HCT116 (cell line): ENCODE data around the gene CD63. TPM values are rescaled to one million over a fixed set of nuclear protein-coding genes. Genes with fewer than 3 reads are reported as not detected.

Source experiments
- ATAC-seq: fragments of 200-7000 bp; cut with Tn5 transposase; 2 replicates; pipeline ENCODE4 v1.9.1; 2020; ENCODE audit warnings: mild to moderate bottlenecking, moderate library complexity
- BruUV-seq: library from RNA; stranded (reverse); fragments of 400-500 nt; replicated peaks from 2 replicates; lab custom pipeline; 2021; lab: Mats Ljungman, UMichigan
- CTCF ChIA-PET: fragments of 300-600 bp; sonication (Branson Sonifier 250); formaldehyde crosslinking; loops from one replicate; lab custom pipeline; 2021; ENCODE audit warnings: antibody characterized with exemption; lab: Charles Lee
- POLR2A ChIA-PET: fragments of 300-600, 350-600 bp; sonication (Branson Sonifier 250); formaldehyde crosslinking; loops from one replicate; lab custom pipeline; 2021; ENCODE audit warnings: antibody characterized with exemption; lab: Charles Lee
- RAD21 ChIA-PET, 2 experiments: fragments of 300-600 bp; sonication (Branson Sonifier 250); formaldehyde crosslinking; loops; one replicate each; lab custom pipeline; 2023; ENCODE audit warnings: low total read pairs in 2 of 2; ENCODE audit not compliant: uncharacterized antibody in 2 of 2, unreplicated experiment in 2 of 2, low non-redundant PET in 1 of 2; lab: Charles Lee
- DNase-seq: peaks from one replicate; pipeline ENCODE4 v3.0.0-alpha.2; 2010; ENCODE audit warnings: low read depth, low spot score
- H2AFZ ChIP-seq: fragments of 200-600 bp; shearing (Covaris generic), sonication (generic); 2 replicates; pipeline ENCODE4 v1.6.1; 2017; ENCODE audit warnings: low read depth, mixed run types, mixed read lengths, antibody characterized with exemption, low read length; ENCODE audit not compliant: poor library complexity, severe bottlenecking
- H3K27ac ChIP-seq: 2 replicates; pipeline ENCODE4 v1.5.1; 2012; ENCODE audit warnings: low read depth, low read length
- H3K27me3 ChIP-seq: fragments of 200-600 bp; sonication (generic); 2 replicates; pipeline ENCODE4 v1.6.1; 2016; ENCODE audit warnings: mixed run types, low read length, mixed read lengths; ENCODE audit not compliant: insufficient read depth
- H3K36me3 ChIP-seq, 2 experiments: fragments of 200-500 bp in 1 of 2; fragments of 200-600 bp in 1 of 2; sonication (Bioruptor generic) in 1 of 2; sonication (generic) in 1 of 2; 2 replicates each; pipeline versions ENCODE4 v1.5.1 to v1.6.1; 2014 to 2016; ENCODE audit warnings: low read length in 2 of 2, inconsistent platforms in 1 of 2, mixed read lengths in 1 of 2, mixed run types in 1 of 2; ENCODE audit not compliant: insufficient read depth in 2 of 2, control insufficient read depth in 1 of 2
- H3K4me1 ChIP-seq, 2 experiments: fragments of 200-600 bp in 1 of 2; sonication (generic) in 1 of 2; 2 replicates each; pipeline versions ENCODE4 v1.5.1 to v1.6.1; 2012 to 2017; ENCODE audit warnings: low read length in 2 of 2, inconsistent platforms in 1 of 2, mild to moderate bottlenecking in 1 of 2, mixed read lengths in 1 of 2, mixed run types in 1 of 2, moderate library complexity in 1 of 2; ENCODE audit not compliant: insufficient read depth in 2 of 2, control insufficient read depth in 1 of 2
- H3K4me2 ChIP-seq: fragments of 200-600 bp; sonication (generic); 2 replicates; pipeline ENCODE4 v1.6.1; 2017; ENCODE audit warnings: mixed run types, low read length, mixed read lengths
- H3K4me3 ChIP-seq, 2 experiments: fragments of 200-600 bp in 1 of 2; sonication (generic) in 1 of 2; replicated peaks in 1 of 2; 2 replicates each; pipeline ENCODE4 v1.5.1; 2011 to 2016; ENCODE audit warnings: low read length in 2 of 2, control low read depth in 1 of 2, low read depth in 1 of 2, mild to moderate bottlenecking in 1 of 2, mixed read lengths in 1 of 2, mixed run types in 1 of 2
- H3K79me2 ChIP-seq: fragments of 200-600 bp; sonication (generic); 2 replicates; pipeline ENCODE4 v1.6.1; 2017; ENCODE audit warnings: mild to moderate bottlenecking, mixed run types, low read length, moderate library complexity, mixed read lengths; ENCODE audit not compliant: insufficient read depth
- H3K9ac ChIP-seq: fragments of 200-600 bp; sonication (generic); 2 replicates; pipeline ENCODE4 v1.6.1; 2016; ENCODE audit warnings: low read length, mixed read lengths
- H3K9me2 ChIP-seq: fragments of 200-600 bp; sonication (generic), shearing (Covaris generic); 2 replicates; pipeline ENCODE4 v1.6.1; 2017; ENCODE audit warnings: mixed run types, mild to moderate bottlenecking, moderate library complexity; ENCODE audit not compliant: insufficient read depth
- H3K9me3 ChIP-seq, 2 experiments: fragments of 200-500 bp in 1 of 2; fragments of 200-600 bp in 1 of 2; sonication (Bioruptor generic) in 1 of 2; sonication (generic) in 1 of 2; 2 replicates each; pipeline ENCODE4 v1.6.1; 2014 to 2017; ENCODE audit warnings: low read length in 2 of 2, mixed read lengths in 2 of 2, inconsistent platforms in 1 of 2, low read depth in 1 of 2, mild to moderate bottlenecking in 1 of 2, mixed run types in 1 of 2, moderate library complexity in 1 of 2; ENCODE audit not compliant: control insufficient read depth in 1 of 2, insufficient read depth in 1 of 2
- H4K20me1 ChIP-seq: fragments of 200-600 bp; sonication (generic), shearing (Covaris generic); 2 replicates; pipeline ENCODE4 v1.6.1; 2017; ENCODE audit warnings: mixed run types, mild to moderate bottlenecking, moderate library complexity; ENCODE audit not compliant: insufficient read depth
- CEBPB ChIP-seq: IDR thresholded peaks from 2 replicates; pipeline ENCODE4 v1.6.1; 2012; ENCODE audit warnings: low read depth
- EGR1 ChIP-seq: IDR thresholded peaks from 2 replicates; pipeline ENCODE4 v1.6.1; 2012; ENCODE audit warnings: low read depth
- EZH2phosphoT487 ChIP-seq: fragments of 200-600 bp; IDR thresholded peaks from 2 replicates; pipeline ENCODE4 v1.6.1; 2018; ENCODE audit warnings: antibody characterized with exemption, borderline replicate concordance
- JUND ChIP-seq: IDR thresholded peaks from 2 replicates; pipeline ENCODE4 v1.6.1; 2012
- MAX ChIP-seq: IDR thresholded peaks from 2 replicates; pipeline ENCODE4 v1.6.1; 2012
- POLR2AphosphoS5 ChIP-seq: IDR thresholded peaks from 2 replicates; pipeline ENCODE4 v1.6.1; 2011; ENCODE audit warnings: mild to moderate bottlenecking, low read depth, low read length, moderate library complexity
- RAD21 ChIP-seq: IDR thresholded peaks from 2 replicates; pipeline ENCODE4 v1.6.1; 2012; ENCODE audit warnings: low read depth, mild to moderate bottlenecking
- SP1 ChIP-seq: IDR thresholded peaks from 2 replicates; pipeline ENCODE4 v1.6.1; 2012; ENCODE audit warnings: low read depth
- TCF7L2 ChIP-seq: IDR thresholded peaks from 2 replicates; pipeline ENCODE4 v1.7.0; 2011; ENCODE audit warnings: borderline replicate concordance, inconsistent platforms; ENCODE audit not compliant: insufficient read depth, insufficient read length; ENCODE audit errors: extremely low read depth
- ZFX ChIP-seq: fragments of 450-650 bp; IDR thresholded peaks from 2 replicates; pipeline ENCODE4 v1.6.1; 2017
- intact Hi-C: fragments of 100-400 bp; cut with micrococcal nuclease; formaldehyde crosslinking; loops from 2 replicates; pipeline ENCODE4 v1.10.0; 2022
- total RNA-seq: library from RNA; stranded (reverse); gene quantifications from one replicate; pipeline ENCODE4 v1.2.1, GENCODE V29; 2021; ENCODE audit not compliant: unreplicated experiment
- TF ChIP-seq, protein P1 (sequence below): IDR thresholded peaks from 2 replicates; pipeline ENCODE4 v1.6.1; 2011; ENCODE audit warnings: mild to moderate bottlenecking, low read length, moderate library complexity; ENCODE audit not compliant: insufficient replicate concordance; ENCODE audit errors: extremely low read depth

The CD63 gene
- total RNA-seq, 1 experiment from 2014 or later, result 355 TPM

DNA sequence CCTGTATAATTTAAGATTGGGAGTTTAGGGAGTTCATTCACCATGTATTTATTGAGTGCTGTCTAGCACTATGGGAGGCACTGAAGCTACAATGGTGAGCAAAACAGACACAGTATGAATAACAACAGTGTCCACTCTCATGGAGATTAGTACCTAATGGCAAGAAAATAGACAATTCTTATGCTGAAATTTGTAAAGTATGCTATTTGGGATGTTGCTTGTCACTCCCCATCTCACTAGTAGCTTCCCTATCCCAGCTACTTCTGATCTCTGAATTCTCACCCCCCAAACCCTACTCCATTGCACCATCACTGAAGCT lies 18.1 kb upstream of the CD63 start:
- CTCF ChIA-PET, result interaction anchor here (1.9 kb wide), 1 partner anchor 9 kb away, joined by 10 read pairs; no protein-coding TSS in a partner anchor
- no peak overlapping the region for H3K4me2 ChIP-seq

DNA sequence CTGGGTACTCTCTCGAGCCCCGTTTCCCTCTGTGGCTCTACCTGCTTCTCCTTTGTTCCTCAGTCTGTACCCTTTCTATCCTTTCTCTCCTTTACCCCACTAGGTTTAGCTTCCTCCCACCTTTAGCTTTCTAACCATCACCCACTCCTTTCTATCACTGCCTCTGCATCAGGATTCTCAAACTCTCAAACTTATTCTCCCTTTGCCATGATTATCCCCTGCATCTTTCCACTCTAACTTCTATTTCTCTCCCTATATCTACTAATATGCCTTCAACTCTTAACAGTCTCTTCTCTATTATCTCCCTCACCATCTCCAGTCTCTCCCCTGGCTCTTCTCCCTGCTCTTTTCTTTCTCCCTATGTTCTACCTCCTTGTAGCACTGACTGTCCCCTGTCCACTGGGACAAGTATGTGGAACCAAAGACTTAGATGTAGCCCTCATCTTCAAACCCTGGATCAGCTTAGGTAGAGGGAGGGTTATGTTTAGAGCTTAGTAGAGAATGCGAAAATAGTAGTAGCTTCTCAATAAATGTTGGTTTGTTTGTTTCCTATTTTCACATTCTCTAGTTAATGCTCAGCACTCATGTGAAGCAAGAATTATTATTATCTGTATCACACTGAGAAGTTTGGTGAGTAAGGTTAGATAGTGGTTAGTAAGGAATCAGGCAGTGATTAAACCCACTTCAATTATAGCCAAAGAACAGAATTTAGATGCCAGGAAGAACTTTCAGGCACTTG lies 17.5 kb upstream of the CD63 start:
- no peaks in the 10 kb centered on the region for H3K9me3 ChIP-seq
- H3K79me2 ChIP-seq, result peaks cover 3% of the 10 kb centered on the region; the same call in 1 of the 2 replicates
- no peak overlapping the region for H2AFZ ChIP-seq
- no peaks in the 10 kb centered on the region for H3K9me2 ChIP-seq
- peaks cover 7 to 27% of the 10 kb centered on the region in 2 experiments for H3K4me1 ChIP-seq
- BruUV-seq, result no TSS peak
- no peak for DNase-seq
- TF ChIP-seq MAX, result no peak
- TF ChIP-seq EGR1, result no peak
- no peak for TF ChIP-seq EZH2phosphoT487
- no peak for TF ChIP-seq SP1
- TF ChIP-seq POLR2AphosphoS5, result no peak
- TF ChIP-seq TCF7L2, result no peak
- no peak for TF ChIP-seq ZFX
- no peak for TF ChIP-seq JUND
- TF ChIP-seq, protein P1, sequence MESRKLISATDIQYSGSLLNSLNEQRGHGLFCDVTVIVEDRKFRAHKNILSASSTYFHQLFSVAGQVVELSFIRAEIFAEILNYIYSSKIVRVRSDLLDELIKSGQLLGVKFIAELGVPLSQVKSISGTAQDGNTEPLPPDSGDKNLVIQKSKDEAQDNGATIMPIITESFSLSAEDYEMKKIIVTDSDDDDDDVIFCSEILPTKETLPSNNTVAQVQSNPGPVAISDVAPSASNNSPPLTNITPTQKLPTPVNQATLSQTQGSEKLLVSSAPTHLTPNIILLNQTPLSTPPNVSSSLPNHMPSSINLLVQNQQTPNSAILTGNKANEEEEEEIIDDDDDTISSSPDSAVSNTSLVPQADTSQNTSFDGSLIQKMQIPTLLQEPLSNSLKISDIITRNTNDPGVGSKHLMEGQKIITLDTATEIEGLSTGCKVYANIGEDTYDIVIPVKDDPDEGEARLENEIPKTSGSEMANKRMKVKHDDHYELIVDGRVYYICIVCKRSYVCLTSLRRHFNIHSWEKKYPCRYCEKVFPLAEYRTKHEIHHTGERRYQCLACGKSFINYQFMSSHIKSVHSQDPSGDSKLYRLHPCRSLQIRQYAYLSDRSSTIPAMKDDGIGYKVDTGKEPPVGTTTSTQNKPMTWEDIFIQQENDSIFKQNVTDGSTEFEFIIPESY, result no peak
- no peak for TF ChIP-seq CEBPB
- no peak for TF ChIP-seq RAD21
- no peak overlapping the region for H3K27ac ChIP-seq
- H3K27me3 ChIP-seq, result no peaks in the 10 kb centered on the region
- RAD21 ChIA-PET, result no interaction called here
- H4K20me1 ChIP-seq, result no peaks in the 10 kb centered on the region
- no peak overlapping the region for H3K9ac ChIP-seq
- no peak for ATAC-seq
- peaks cover 0 to 3% of the 10 kb centered on the region in 2 experiments; a peak in 1 of 4 replicates for H3K36me3 ChIP-seq
- intact Hi-C loops, result no loop called here
- POLR2A ChIA-PET, result interaction anchor here (0.7 to 1.3 kb wide), 2 partner anchors 83 to 136 kb away, joined by 3 to 4 read pairs; partner anchors contain the start of gene DNAJC14
- H3K4me2 ChIP-seq, result no peak overlapping the region
- CTCF ChIA-PET, result interaction anchor here (1.9 kb wide), 1 partner anchor 9 kb away, joined by 10 read pairs; no protein-coding TSS in a partner anchor
- no peak overlapping the region for H3K4me3 ChIP-seq

More for the DNA sequence above, 18.1 kb upstream of the CD63 start:
- H3K9me2 ChIP-seq, result no peaks in the 10 kb centered on the region
- no peaks in the 10 kb centered on the region for H3K27me3 ChIP-seq
- no TSS peak for BruUV-seq
- peaks cover 7 to 27% of the 10 kb centered on the region in 2 experiments for H3K4me1 ChIP-seq
- intact Hi-C loops, result no loop called here
- peaks cover under 1 to 8% of the 10 kb centered on the region in 2 experiments; a peak in 2 of 4 replicates for H3K36me3 ChIP-seq
- no peaks in the 10 kb centered on the region for H3K9me3 ChIP-seq
- no peak overlapping the region for H3K9ac ChIP-seq
- ChIA-PET POLR2A (interaction anchor here (0.7 kb wide), 1 partner anchor 136 kb away, joined by 3 read pairs; no protein-coding TSS in a partner anchor), RAD21 (no interaction called here)
- H4K20me1 ChIP-seq, result no peaks in the 10 kb centered on the region
- H3K4me3 ChIP-seq, result no peak overlapping the region
- no peak overlapping the region for H3K27ac ChIP-seq
- TF ChIP-seq RAD21, result no peak
- peaks cover 3% of the 10 kb centered on the region; the same call in 1 of the 2 replicates for H3K79me2 ChIP-seq
- no peak for DNase-seq
- ATAC-seq, result no peak
- H2AFZ ChIP-seq, result no peak overlapping the region
